ENCODE results near the gene GPRIN1.

DNA sequence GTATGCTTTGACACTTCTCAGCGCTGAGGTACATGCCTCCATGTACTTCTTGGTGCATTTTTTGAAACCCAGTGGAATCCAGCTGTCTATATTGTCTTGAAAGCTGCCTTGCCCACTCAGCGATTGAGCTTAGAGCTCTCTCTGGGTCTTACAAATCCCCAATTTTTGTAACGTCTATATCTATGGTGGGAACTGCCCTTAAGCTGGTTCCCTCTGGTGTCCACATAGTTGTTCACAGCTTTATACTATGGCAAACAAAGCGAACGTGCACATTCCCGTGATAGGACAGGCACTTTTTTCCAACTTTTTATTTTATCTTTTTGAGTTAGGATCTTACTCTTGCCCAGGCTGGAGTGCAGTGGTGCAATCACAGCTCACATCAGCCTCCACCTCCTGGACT lies 39.9 kb downstream of the GPRIN1 start:
- TF ChIP-seq, protein P1, sequence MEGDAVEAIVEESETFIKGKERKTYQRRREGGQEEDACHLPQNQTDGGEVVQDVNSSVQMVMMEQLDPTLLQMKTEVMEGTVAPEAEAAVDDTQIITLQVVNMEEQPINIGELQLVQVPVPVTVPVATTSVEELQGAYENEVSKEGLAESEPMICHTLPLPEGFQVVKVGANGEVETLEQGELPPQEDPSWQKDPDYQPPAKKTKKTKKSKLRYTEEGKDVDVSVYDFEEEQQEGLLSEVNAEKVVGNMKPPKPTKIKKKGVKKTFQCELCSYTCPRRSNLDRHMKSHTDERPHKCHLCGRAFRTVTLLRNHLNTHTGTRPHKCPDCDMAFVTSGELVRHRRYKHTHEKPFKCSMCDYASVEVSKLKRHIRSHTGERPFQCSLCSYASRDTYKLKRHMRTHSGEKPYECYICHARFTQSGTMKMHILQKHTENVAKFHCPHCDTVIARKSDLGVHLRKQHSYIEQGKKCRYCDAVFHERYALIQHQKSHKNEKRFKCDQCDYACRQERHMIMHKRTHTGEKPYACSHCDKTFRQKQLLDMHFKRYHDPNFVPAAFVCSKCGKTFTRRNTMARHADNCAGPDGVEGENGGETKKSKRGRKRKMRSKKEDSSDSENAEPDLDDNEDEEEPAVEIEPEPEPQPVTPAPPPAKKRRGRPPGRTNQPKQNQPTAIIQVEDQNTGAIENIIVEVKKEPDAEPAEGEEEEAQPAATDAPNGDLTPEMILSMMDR (IDR thresholded peaks at IDR 0.05) = no peak
- TF ChIP-seq POLR2A (IDR thresholded peaks at IDR 0.05) = no peak

All from thyroid gland (tissue), 4 donors.